K562 (cell line): ENCODE results near the gene TSTD1. TPM values are rescaled to one million over a fixed set of nuclear protein-coding genes. Genes with fewer than 3 reads are reported as not detected.

Experiments used
- ATAC-seq: fragments of 200-7000 bp; cut with Tn5 transposase; 3 replicates; pipeline ENCODE4 v1.9.1; 2020; ENCODE audit warnings: moderate library complexity
- BruUV-seq: library from RNA; stranded (reverse); fragments of 400-500 nt; replicated peaks from 2 replicates; lab custom pipeline; 2021; lab: Mats Ljungman, UMichigan
- CTCF ChIA-PET: fragments of 300-600 bp; formaldehyde crosslinking; extraction: SDS; loops from one replicate; lab custom pipeline; 2021; ENCODE audit warnings: low intra/inter-chr PET ratio; lab: Yijun Ruan, JAX
- POLR2A ChIA-PET: fragments of 300-600, 350-650 bp; sonication (Branson Sonifier 250); formaldehyde crosslinking; extraction: SDS; loops from one replicate; lab custom pipeline; 2021; ENCODE audit warnings: antibody characterized with exemption, inconsistent platforms; lab: Yijun Ruan, JAX
- DNase-seq, 4 experiments: peaks; one replicate each; pipeline versions ENCODE4 v3.0.0 to v3.0.0-alpha.2; 2011 to 2018; ENCODE audit warnings: low spot score in 3 of 4, mixed read lengths in 3 of 4; ENCODE audit errors: extremely low read depth in 1 of 4
- FAIRE-seq: peaks from 2 replicates; lab custom pipeline; 2011; peaks lifted over from hg19 to GRCh38; lab: Jason Lieb, UNC
- H2AFZ ChIP-seq: 2 replicates; pipeline ENCODE4 v1.6.0; 2011; ENCODE audit warnings: low read depth, low read length, control low read depth, inconsistent platforms
- H3K27ac ChIP-seq: fragments of 200-600 bp; 3 replicates; pipeline ENCODE4 v1.8.0; 2011; ENCODE audit warnings: low read depth, mild to moderate bottlenecking, control low read depth, inconsistent platforms, low read length, moderate library complexity, mixed read lengths; ENCODE audit errors: extremely low read depth
- H3K27me3 ChIP-seq, 2 experiments: fragments of 300-600 bp in 1 of 2; 2 replicates in 1 of 2; 3 replicates in 1 of 2; pipeline versions ENCODE4 v1.6.0 to v1.8.0; 2011; ENCODE audit warnings: inconsistent platforms in 2 of 2, low read length in 2 of 2, mild to moderate bottlenecking in 1 of 2, mixed read lengths in 1 of 2, moderate library complexity in 1 of 2; ENCODE audit not compliant: control insufficient read depth in 2 of 2, insufficient read depth in 2 of 2
- H3K36me3 ChIP-seq: fragments of 300-600 bp; 3 replicates; pipeline ENCODE4 v1.8.0; 2011; ENCODE audit warnings: mild to moderate bottlenecking, low read length, inconsistent platforms; ENCODE audit not compliant: control insufficient read depth, insufficient read depth
- H3K4me1 ChIP-seq, 2 experiments: fragments of 200-600 bp in 1 of 2; replicated peaks in 1 of 2; 2 replicates in 1 of 2; 3 replicates in 1 of 2; pipeline versions ENCODE4 v1.5.1 to v1.8.0; 2011; ENCODE audit warnings: inconsistent platforms in 2 of 2, low read length in 2 of 2, mild to moderate bottlenecking in 1 of 2, mixed read lengths in 1 of 2, moderate library complexity in 1 of 2; ENCODE audit not compliant: control insufficient read depth in 2 of 2, insufficient read depth in 2 of 2
- H3K4me2 ChIP-seq: 2 replicates; pipeline ENCODE4 v1.6.1; 2011; ENCODE audit warnings: low read length, control low read depth, inconsistent platforms, mixed read lengths; ENCODE audit not compliant: insufficient read depth
- H3K4me3 ChIP-seq: fragments of 200-600 bp; sonication (generic), shearing (Covaris generic); 2 replicates; pipeline ENCODE4 v1.5.1; 2016; ENCODE audit warnings: control low read depth, inconsistent platforms
- H3K79me2 ChIP-seq: fragments of 200-600 bp; 3 replicates; pipeline ENCODE4 v1.8.0; 2011; ENCODE audit warnings: low read length, inconsistent platforms; ENCODE audit not compliant: control insufficient read depth, insufficient read depth
- H3K9ac ChIP-seq, 2 experiments: 2 replicates each; pipeline versions ENCODE4 v1.6.0 to v1.6.1; 2011; ENCODE audit warnings: low read depth in 2 of 2, low read length in 2 of 2, control low read depth in 1 of 2, inconsistent platforms in 1 of 2, mild to moderate bottlenecking in 1 of 2, mixed read lengths in 1 of 2; ENCODE audit not compliant: insufficient read depth in 1 of 2
- H3K9me1 ChIP-seq: one replicate; pipeline ENCODE4 v1.6.0; 2011; ENCODE audit warnings: inconsistent platforms, mild to moderate bottlenecking, low read length, moderate library complexity; ENCODE audit not compliant: control insufficient read depth, insufficient read depth
- H3K9me3 ChIP-seq: replicated peaks from 2 replicates; pipeline ENCODE4 v1.5.1; 2011; ENCODE audit warnings: low read depth, low read length, inconsistent platforms; ENCODE audit not compliant: control insufficient read depth, insufficient read depth
- H4K20me1 ChIP-seq: replicated peaks from 2 replicates; pipeline ENCODE4 v1.6.1; 2011; ENCODE audit warnings: low read length, inconsistent platforms, mixed read lengths; ENCODE audit not compliant: control insufficient read depth, insufficient read depth
- CBX1 ChIP-seq: sonication (generic); IDR thresholded peaks from 2 replicates; pipeline ENCODE4 v1.6.1; 2016; ENCODE audit warnings: antibody characterized with exemption, low read depth, mild to moderate bottlenecking
- ESRRB ChIP-seq: fragments of 250-450 bp; sonication (Bioruptor Pico); IDR thresholded peaks from 2 replicates; pipeline ENCODE4 v1.5.0; 2020; ENCODE audit warnings: mild to moderate bottlenecking, moderate library complexity, borderline replicate concordance
- FOXJ2 ChIP-seq: fragments of 200-800 bp; sonication (Bioruptor generic); IDR thresholded peaks from 2 replicates; pipeline ENCODE4 v1.6.1; 2016; ENCODE audit warnings: missing genetic modification characterization, missing compliant biosample characterization
- JUNB ChIP-seq: fragments of 450-650 bp; formaldehyde crosslinking; conservative IDR thresholded peaks from 2 replicates; pipeline ENCODE4 v1.4.0; 2020; ENCODE audit warnings: mild to moderate bottlenecking
- NCOA4 ChIP-seq: fragments of 450-650 bp; IDR thresholded peaks from 2 replicates; pipeline ENCODE4 v1.6.1; 2018; ENCODE audit warnings: mild to moderate bottlenecking; ENCODE audit not compliant: partially characterized antibody
- ZNF212 ChIP-seq: fragments of 450-650 bp; formaldehyde crosslinking; IDR thresholded peaks from 2 replicates; pipeline ENCODE4 v1.4.0; 2020; ENCODE audit warnings: mild to moderate bottlenecking
- in situ Hi-C: fragments of 300-500 bp; cut with MboI; formaldehyde crosslinking; loops from 4 replicates; pipeline ENCODE4 v1.15.0; 2018; ENCODE audit warnings: inconsistent platforms, mixed read lengths
- intact Hi-C: fragments of 100-400 bp; cut with micrococcal nuclease; formaldehyde crosslinking; loops from 2 replicates; pipeline ENCODE4 v1.14.2; 2022
- polyA plus RNA-seq, 8 experiments: library from polyadenylated mRNA; depleted of rRNA in 4 of 8; stranded (reverse) in 5 of 8; unstranded in 3 of 8; fragments of >200 nt; fragmentation: Nextera tagmentation in 2 of 8; fragmentation: Illumina TruSeq in 1 of 8; extraction: Ambion mirVana in 2 of 8; extraction: Trizol in 1 of 8; gene quantifications; 2 replicates each; pipeline versions ENCODE4 v1.2.1 to v1.2.3, GENCODE V29; 2011 to 2014; ENCODE audit warnings: inconsistent platforms in 1 of 8, missing spikeins in 1 of 8
- total RNA-seq, 7 experiments: library from RNA; depleted of rRNA in 6 of 7; stranded (reverse); fragments of >200 nt in 6 of 7; fragmentation: Illumina TruSeq in 2 of 7; extraction: Trizol in 2 of 7; gene quantifications; 2 replicates each; pipeline versions ENCODE4 v1.2.1 to v1.2.3, GENCODE V29; 2011 to 2021; ENCODE audit warnings: low replicate concordance in 1 of 7
- TF ChIP-seq, protein P1 (sequence below), 2 experiments: fragments of 450-650 bp; IDR thresholded peaks; 2 replicates each; pipeline ENCODE4 v1.6.1; 2016; ENCODE audit warnings: mild to moderate bottlenecking in 2 of 2, borderline replicate concordance in 1 of 2, low read depth in 1 of 2, moderate library complexity in 1 of 2
- TF ChIP-seq, protein P2 (sequence below): IDR thresholded peaks from 2 replicates; pipeline ENCODE4 v1.6.1; 2016; ENCODE audit warnings: missing genetic modification characterization, missing compliant biosample characterization
- TF ChIP-seq, protein P3 (sequence below): fragments of 250-450 bp; sonication (Bioruptor Pico); IDR thresholded peaks from 2 replicates; pipeline ENCODE4 v1.6.1; 2021; ENCODE audit warnings: mild to moderate bottlenecking

TSTD1 gene
- total and polyA plus RNA-seq, 9 of the 15 experiments (the other 6 are each of a cell fraction or from before 2014, with no cell fraction given): 0.23 to 0.53 TPM; not detected in 7

DNA sequence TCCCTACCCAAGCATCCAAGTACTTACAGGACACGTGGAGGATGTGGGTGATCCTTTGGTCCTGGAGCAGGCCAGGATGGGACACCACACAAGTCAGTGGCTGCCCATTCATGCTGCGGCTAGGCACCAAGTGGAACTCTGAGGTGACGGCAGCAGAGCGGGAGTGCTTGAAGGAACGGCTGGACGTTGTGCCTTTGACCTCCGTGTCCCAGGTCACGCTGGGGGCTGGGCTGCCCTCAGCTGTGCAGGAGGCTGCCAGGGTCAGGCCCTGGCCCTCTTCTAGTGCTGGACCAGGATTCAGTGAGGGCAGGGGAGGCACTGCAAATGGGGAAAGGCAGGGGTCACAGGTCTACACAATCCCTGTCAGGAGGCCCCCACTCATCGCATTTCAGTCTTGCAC is 38.7 kb upstream of the TSTD1 start (continued):
- TF ChIP-seq, protein P1, sequence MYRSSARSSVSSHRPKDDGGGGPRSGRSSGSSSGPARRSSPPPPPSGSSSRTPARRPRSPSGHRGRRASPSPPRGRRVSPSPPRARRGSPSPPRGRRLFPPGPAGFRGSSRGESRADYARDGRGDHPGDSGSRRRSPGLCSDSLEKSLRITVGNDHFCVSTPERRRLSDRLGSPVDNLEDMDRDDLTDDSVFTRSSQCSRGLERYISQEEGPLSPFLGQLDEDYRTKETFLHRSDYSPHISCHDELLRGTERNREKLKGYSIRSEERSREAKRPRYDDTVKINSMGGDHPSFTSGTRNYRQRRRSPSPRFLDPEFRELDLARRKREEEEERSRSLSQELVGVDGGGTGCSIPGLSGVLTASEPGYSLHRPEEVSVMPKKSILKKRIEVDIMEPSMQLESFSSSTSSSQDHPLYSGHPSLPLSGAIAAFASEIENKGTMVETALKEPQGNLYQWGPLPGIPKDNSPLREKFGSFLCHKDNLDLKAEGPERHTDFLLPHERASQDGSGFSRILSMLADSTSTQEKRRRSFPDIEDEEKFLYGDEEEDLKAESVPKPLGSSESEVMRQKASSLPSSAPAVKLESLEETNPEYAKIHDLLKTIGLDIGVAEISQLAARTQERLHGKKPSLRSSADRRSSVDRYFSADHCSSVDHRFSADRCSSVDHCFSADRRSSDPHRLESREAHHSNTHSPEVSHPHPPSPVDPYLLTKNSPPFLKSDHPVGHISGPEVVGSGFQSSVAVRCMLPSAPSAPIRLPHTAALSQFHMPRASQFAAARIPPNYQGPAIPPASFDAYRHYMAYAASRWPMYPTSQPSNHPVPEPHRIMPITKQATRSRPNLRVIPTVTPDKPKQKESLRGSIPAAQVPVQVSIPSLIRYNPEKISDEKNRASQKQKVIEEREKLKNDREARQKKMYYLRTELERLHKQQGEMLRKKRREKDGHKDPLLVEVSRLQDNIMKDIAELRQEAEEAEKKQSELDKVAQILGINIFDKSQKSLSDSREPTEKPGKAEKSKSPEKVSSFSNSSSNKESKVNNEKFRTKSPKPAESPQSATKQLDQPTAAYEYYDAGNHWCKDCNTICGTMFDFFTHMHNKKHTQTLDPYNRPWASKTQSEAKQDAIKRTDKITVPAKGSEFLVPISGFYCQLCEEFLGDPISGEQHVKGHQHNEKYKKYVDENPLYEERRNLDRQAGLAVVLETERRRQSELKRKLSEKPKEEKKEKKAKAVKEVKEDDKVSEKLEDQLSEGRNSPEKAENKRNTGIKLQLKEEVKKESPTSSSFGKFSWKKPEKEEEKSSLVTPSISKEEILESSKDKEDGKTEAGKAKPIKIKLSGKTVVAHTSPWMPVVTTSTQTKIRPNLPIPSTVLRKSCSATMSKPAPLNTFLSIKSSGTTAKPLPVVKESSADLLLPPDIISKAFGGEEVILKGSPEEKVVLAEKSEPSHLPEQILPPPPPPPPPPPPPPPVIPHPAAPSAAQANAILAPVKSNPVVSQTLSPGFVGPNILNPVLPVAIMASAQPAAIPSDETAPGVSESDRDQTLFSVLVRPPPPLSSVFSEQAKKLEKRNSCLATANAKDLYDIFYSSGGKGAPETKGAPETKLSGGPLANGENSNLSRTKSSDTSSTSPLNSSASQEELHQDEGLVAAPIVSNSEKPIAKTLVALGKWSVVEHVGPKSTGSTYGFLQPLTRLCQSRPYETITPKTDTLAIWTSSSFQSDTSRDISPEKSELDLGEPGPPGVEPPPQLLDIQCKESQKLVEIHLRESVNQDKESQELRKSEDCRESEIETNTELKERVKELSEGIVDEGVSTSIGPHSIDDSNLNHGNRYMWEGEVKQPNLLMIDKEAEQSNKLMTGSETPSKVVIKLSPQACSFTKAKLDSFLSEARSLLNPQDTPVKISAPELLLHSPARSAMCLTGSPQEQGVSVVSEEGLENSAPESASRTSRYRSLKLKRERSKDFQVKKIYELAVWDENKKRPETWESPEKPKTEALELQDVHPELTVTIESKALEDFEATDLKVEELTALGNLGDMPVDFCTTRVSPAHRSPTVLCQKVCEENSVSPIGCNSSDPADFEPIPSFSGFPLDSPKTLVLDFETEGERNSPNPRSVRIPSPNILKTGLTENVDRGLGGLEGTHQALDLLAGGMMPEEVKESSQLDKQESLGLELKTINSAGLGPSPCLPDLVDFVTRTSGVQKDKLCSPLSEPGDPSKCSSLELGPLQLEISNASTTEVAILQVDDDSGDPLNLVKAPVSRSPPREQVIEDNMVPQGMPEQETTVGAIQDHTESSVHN (IDR thresholded peaks at IDR 0.05; ENCODE audit: borderline replicate concordance in 1 of 2, low read depth in 1 of 2): no peak
- TF ChIP-seq, all 486 proteins: peak for 0

DNA sequence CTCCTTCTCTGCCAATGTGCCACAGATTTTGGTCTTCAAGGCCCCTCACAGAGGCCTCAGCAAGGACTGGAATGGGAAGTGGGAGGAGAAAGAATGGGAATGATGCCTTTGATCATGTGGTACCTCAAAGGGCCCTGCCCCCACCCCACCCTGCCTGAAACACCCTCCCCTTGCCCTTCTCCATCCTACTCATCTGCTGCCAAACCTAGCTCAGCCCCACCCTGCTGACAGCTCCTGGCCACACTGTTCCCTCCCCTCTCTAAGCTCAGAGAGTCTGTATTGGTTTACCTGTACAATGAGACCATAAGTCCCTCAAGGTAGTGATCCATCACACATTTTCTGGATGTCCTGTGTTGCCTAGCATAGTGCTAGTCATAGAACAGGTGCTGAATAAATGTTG is 37.6 kb upstream of the TSTD1 start:
- peaks cover 8 to 25% of the 10 kb centered on the region in 2 experiments; a peak in 3 of 5 replicates for H3K4me1 ChIP-seq
- no peak overlapping the region for H3K27ac ChIP-seq
- no peak overlapping the region for H3K4me3 ChIP-seq
- ATAC-seq: no peak
- H3K9me3 ChIP-seq: no peaks in the 10 kb centered on the region
- in situ Hi-C loops (loop anchor here (25.0 kb wide), 1 partner anchor 239 kb away; no protein-coding TSS in a partner anchor), intact Hi-C loops (loop anchor here (10.0 kb wide), 1 partner anchor 58 kb away; the partner anchor contains the start of gene DEDD)
- H2AFZ ChIP-seq: no peak overlapping the region
- no peaks in the 10 kb centered on the region for H3K36me3 ChIP-seq
- no peak for FAIRE-seq
- H3K9me1 ChIP-seq: no peaks in the 10 kb centered on the region
- no peaks in the 10 kb centered on the region for H3K27me3 ChIP-seq
- TF ChIP-seq CBX1 (no peak), ZNF212 (CRISPR knock-in tag) (no peak), ESRRB (CRISPR knock-in tag) (no peak), FOXJ2 (tag) (no peak), NCOA4 (no peak), JUNB (CRISPR knock-in tag) (no peak)
- TF ChIP-seq, protein P2, sequence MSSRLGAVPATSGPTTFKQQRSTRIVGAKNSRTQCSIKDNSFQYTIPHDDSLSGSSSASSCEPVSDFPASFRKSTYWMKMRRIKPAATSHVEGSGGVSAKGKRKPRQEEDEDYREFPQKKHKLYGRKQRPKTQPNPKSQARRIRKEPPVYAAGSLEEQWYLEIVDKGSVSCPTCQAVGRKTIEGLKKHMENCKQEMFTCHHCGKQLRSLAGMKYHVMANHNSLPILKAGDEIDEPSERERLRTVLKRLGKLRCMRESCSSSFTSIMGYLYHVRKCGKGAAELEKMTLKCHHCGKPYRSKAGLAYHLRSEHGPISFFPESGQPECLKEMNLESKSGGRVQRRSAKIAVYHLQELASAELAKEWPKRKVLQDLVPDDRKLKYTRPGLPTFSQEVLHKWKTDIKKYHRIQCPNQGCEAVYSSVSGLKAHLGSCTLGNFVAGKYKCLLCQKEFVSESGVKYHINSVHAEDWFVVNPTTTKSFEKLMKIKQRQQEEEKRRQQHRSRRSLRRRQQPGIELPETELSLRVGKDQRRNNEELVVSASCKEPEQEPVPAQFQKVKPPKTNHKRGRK (tag): no peak
- TF ChIP-seq, protein P3, sequence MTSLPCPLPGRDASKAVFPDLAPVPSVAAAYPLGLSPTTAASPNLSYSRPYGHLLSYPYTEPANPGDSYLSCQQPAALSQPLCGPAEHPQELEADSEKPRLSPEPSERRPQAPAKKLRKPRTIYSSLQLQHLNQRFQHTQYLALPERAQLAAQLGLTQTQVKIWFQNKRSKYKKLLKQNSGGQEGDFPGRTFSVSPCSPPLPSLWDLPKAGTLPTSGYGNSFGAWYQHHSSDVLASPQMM (CRISPR knock-in tag): no peak
- TF ChIP-seq, all 486 proteins: peak for 0
- Histone ChIP-seq H3K4me2 (no peak overlapping the region), H3K79me2 (no peaks in the 10 kb centered on the region), H3K9ac (no peak overlapping the region), H4K20me1 (no peaks in the 10 kb centered on the region)
- CTCF ChIA-PET: no interaction called here
- POLR2A ChIA-PET: no interaction called here
- DNase-seq: no peak
- BruUV-seq: no TSS peak
